Mesothelial cell of epicardium (in vitro differentiated cells): Measurements from ENCODE around the gene ABCC4. TPM values are rescaled to one million over a fixed set of nuclear protein-coding genes. Genes with fewer than 3 reads are reported as not detected.

Experiments used
- DNase-seq, 2 experiments: peaks; one replicate each; pipeline ENCODE4 v3.0.0; 2021; ENCODE audit warnings: low spot score in 2 of 2; ENCODE audit not compliant: unreplicated experiment in 2 of 2
- H3K27ac Mint-ChIP-seq: 2 replicates; pipeline ENCODE4 v1.8.0; 2021; ENCODE audit warnings: mixed read lengths
- H3K27me3 Mint-ChIP-seq: 2 replicates; pipeline ENCODE4 v1.8.0; 2021; ENCODE audit warnings: low read depth, mixed read lengths
- H3K36me3 Mint-ChIP-seq: 2 replicates; pipeline ENCODE4 v1.8.0; 2021; ENCODE audit warnings: mixed read lengths
- H3K4me1 Mint-ChIP-seq: 2 replicates; pipeline ENCODE4 v1.8.0; 2021; ENCODE audit warnings: mixed read lengths
- H3K4me3 Mint-ChIP-seq: 2 replicates; pipeline ENCODE4 v1.8.0; 2021; ENCODE audit warnings: mild to moderate bottlenecking, moderate library complexity, mixed read lengths
- H3K9me3 Mint-ChIP-seq: 2 replicates; pipeline ENCODE4 v1.8.0; 2021; ENCODE audit warnings: mixed read lengths
- CTCF ChIP-seq: fragments of 200-600 bp; sonication (generic); IDR thresholded peaks from one replicate; pipeline ENCODE4 v1.5.0; 2021; ENCODE audit warnings: antibody characterized with exemption; ENCODE audit not compliant: unreplicated experiment
- total RNA-seq: library from RNA; stranded (reverse); gene quantifications from 3 replicates; pipeline ENCODE4 v1.2.1, GENCODE V29; 2021

ABCC4 gene
- total RNA-seq, 1 donor from 2014 or later: 7.7 TPM

GRCh38 chr13:94999871-95000270 is 301.4 kb downstream of the ABCC4 start:
- DNase-seq: no peak
- Mint-ChIP-seq H3K9me3 (no peaks in the 10 kb centered on the region), H3K36me3 (no peaks in the 10 kb centered on the region), H3K4me1 (peaks cover 4% of the 10 kb centered on the region), H3K27me3 (peaks cover 36% of the 10 kb centered on the region), H3K27ac (no peak overlapping the region), H3K4me3 (no peak overlapping the region)
- TF ChIP-seq CTCF: no peak

GRCh38 chr13:94997126-94997525 is 304.1 kb downstream of the ABCC4 start:
- Mint-ChIP-seq H3K27me3 (peaks cover 30% of the 10 kb centered on the region), H3K27ac (no peak overlapping the region), H3K4me3 (no peak overlapping the region), H3K4me1 (peaks cover 5% of the 10 kb centered on the region), H3K9me3 (no peaks in the 10 kb centered on the region), H3K36me3 (no peaks in the 10 kb centered on the region)
- no peak for TF ChIP-seq CTCF
- DNase-seq: no peak

- DNase-seq: no peak
- no peak overlapping the region for H3K27ac Mint-ChIP-seq
- H3K36me3 Mint-ChIP-seq: no peaks in the 10 kb centered on the region
- peaks cover 5% of the 10 kb centered on the region for H3K4me1 Mint-ChIP-seq
- H3K9me3 Mint-ChIP-seq: no peaks in the 10 kb centered on the region
- H3K27me3 Mint-ChIP-seq: peaks cover 29% of the 10 kb centered on the region
- H3K4me3 Mint-ChIP-seq: no peak overlapping the region
- TF ChIP-seq CTCF: no peak
These were observed 304.8 kb downstream of the ABCC4 start for GRCh38 chr13:94996445-94996844.

GRCh38 chr13:94994506-94994905 is 306.7 kb downstream of the ABCC4 start:
- no peak for TF ChIP-seq CTCF
- Mint-ChIP-seq H3K4me1 (peaks cover 5% of the 10 kb centered on the region), H3K27ac (no peak overlapping the region), H3K36me3 (no peaks in the 10 kb centered on the region), H3K4me3 (no peak overlapping the region), H3K27me3 (peaks cover 38% of the 10 kb centered on the region), H3K9me3 (no peaks in the 10 kb centered on the region)
- no peak for DNase-seq

- Mint-ChIP-seq H3K27me3 (peaks cover 44% of the 10 kb centered on the region), H3K4me1 (peaks cover 7% of the 10 kb centered on the region), H3K36me3 (no peaks in the 10 kb centered on the region), H3K4me3 (no peak overlapping the region), H3K27ac (no peak overlapping the region), H3K9me3 (no peaks in the 10 kb centered on the region)
- DNase-seq: no peak
- TF ChIP-seq CTCF: no peak
These were observed 307.6 kb downstream of the ABCC4 start for GRCh38 chr13:94993616-94994015.
